DMS114 treated with DMSO at 0.1 percent for 48 hours (cell line): ENCODE results near the gene ATP11A.

ENCODE experiments used
- DNase-seq: peaks from one replicate; lab custom pipeline; 2025; ENCODE audit not compliant: unreplicated experiment; lab: John Stamatoyannopoulos, UW

The ATP11A gene

GRCh38 chr13:112810608-112811007 is 120.8 kb downstream of the ATP11A start:
- no peak for DNase-seq

GRCh38 chr13:112812306-112813055 is 122.6 kb downstream of the ATP11A start:
- no peak for DNase-seq

GRCh38 chr13:112813552-112813951 is 123.7 kb downstream of the ATP11A start:
- DNase-seq: no peak

GRCh38 chr13:112814905-112815585 is 125.2 kb downstream of the ATP11A start:
- no peak for DNase-seq

- no peak for DNase-seq
These were observed 126.0 kb downstream of the ATP11A start for GRCh38 chr13:112815871-112816270.

- DNase-seq: no peak
These were observed 128.3 kb downstream of the ATP11A start for GRCh38 chr13:112818040-112818697.

GRCh38 chr13:112818698-112819045 is 128.8 kb downstream of the ATP11A start:
- DNase-seq: no peak

- DNase-seq: no peak
These were observed 129.3 kb downstream of the ATP11A start for GRCh38 chr13:112819111-112819510.

- DNase-seq: no peak
These were observed 130.0 kb downstream of the ATP11A start for GRCh38 chr13:112819816-112820215.

GRCh38 chr13:112820318-112820717 is 130.5 kb downstream of the ATP11A start:
- no peak for DNase-seq

- no peak for DNase-seq
These were observed 131.7 kb downstream of the ATP11A start for GRCh38 chr13:112821340-112822055.

GRCh38 chr13:112822851-112823250 is 133.0 kb downstream of the ATP11A start:
- no peak for DNase-seq

GRCh38 chr13:112824429-112824828 is 134.6 kb downstream of the ATP11A start:
- no peak for DNase-seq

GRCh38 chr13:112825071-112825470 is 135.2 kb downstream of the ATP11A start:
- no peak for DNase-seq

- DNase-seq: no peak
These were observed 136.0 kb downstream of the ATP11A start for GRCh38 chr13:112825875-112826274.

GRCh38 chr13:112826565-112826964 is 136.7 kb downstream of the ATP11A start:
- no peak for DNase-seq

- DNase-seq: no peak
These were observed 138.4 kb downstream of the ATP11A start for GRCh38 chr13:112828082-112828699.

GRCh38 chr13:112828756-112829155 is 138.9 kb downstream of the ATP11A start:
- DNase-seq: no peak

- no peak for DNase-seq
These were observed 141.4 kb downstream of the ATP11A start for GRCh38 chr13:112831196-112831595.

- no peak for DNase-seq
These were observed 142.0 kb downstream of the ATP11A start for GRCh38 chr13:112831801-112832200.

GRCh38 chr13:112832811-112833210 is 143.0 kb downstream of the ATP11A start:
- no peak for DNase-seq
